Cardiac fibroblast (primary cell): ENCODE data around the gene TRPC4AP.

Experiments used
- DNase-seq, 2 donors: peaks; one replicate each; pipeline versions ENCODE4 v3.0.0 to v3.0.0-alpha.2; 2010; ENCODE audit warnings: low read depth in 2 of 2
- H3K4me3 ChIP-seq, 2 donors: replicated peaks in 1 of 2; 1 replicate in 1 of 2; 2 replicates in 1 of 2; pipeline ENCODE4 v1.5.1; 2011; ENCODE audit warnings: low read depth in 2 of 2, low read length in 2 of 2, mild to moderate bottlenecking in 2 of 2, moderate library complexity in 1 of 2
- TF ChIP-seq, protein P1 (sequence below): IDR thresholded peaks from one replicate; pipeline ENCODE4 v1.5.1; 2011; ENCODE audit warnings: low read depth, mild to moderate bottlenecking, low read length, inconsistent platforms

Gene TRPC4AP

GRCh38 chr20:35131934-35132333 is 39.3 kb upstream of the TRPC4AP start:
- DNase-seq, result no peak
- no peak overlapping the region for H3K4me3 ChIP-seq
- TF ChIP-seq, protein P1, sequence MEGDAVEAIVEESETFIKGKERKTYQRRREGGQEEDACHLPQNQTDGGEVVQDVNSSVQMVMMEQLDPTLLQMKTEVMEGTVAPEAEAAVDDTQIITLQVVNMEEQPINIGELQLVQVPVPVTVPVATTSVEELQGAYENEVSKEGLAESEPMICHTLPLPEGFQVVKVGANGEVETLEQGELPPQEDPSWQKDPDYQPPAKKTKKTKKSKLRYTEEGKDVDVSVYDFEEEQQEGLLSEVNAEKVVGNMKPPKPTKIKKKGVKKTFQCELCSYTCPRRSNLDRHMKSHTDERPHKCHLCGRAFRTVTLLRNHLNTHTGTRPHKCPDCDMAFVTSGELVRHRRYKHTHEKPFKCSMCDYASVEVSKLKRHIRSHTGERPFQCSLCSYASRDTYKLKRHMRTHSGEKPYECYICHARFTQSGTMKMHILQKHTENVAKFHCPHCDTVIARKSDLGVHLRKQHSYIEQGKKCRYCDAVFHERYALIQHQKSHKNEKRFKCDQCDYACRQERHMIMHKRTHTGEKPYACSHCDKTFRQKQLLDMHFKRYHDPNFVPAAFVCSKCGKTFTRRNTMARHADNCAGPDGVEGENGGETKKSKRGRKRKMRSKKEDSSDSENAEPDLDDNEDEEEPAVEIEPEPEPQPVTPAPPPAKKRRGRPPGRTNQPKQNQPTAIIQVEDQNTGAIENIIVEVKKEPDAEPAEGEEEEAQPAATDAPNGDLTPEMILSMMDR, result no peak

- no peak overlapping the region for H3K4me3 ChIP-seq
- TF ChIP-seq, protein P1, result no peak
- peak; percentile 42 to 81 for DNase-seq
Measured at GRCh38 chr20:35129647-35130069, 37.1 kb upstream of the TRPC4AP start.

- TF ChIP-seq, protein P1, result no peak
- H3K4me3 ChIP-seq, result no peak overlapping the region
- no peak for DNase-seq
Measured at GRCh38 chr20:35125753-35126152, 33.1 kb upstream of the TRPC4AP start.

DNA sequence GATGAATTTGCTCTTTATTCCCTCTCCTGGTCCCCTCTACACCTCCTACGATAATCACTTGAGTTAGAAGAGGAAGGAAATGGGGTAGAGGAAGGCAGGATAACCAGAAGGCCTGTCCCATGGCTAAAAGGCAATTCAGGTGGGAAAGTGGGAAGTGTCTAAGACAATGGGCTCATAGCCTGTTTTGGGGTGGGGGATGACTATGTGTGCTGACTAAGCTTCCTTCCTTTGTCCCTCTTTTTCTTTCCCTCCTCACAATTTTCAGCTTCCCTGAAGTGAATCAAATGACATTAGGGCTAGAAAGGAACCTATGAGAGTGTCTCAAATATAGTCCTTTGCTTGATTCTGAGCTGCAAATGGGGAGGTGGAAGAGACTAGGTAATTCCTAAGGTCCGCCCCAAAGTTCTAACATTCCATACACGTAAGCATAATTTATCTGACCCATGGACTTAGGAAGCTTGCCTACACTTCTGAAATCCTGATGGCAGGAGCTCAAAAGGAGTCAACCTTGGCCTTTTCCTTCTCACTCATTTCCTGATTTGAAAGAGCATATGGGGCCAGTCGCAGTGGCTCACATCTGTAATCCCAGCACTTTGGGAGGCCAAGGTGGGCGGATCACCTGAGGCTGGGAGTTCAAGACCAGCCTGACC is 30.3 kb upstream of the TRPC4AP start:
- H3K4me3 ChIP-seq, result no peak overlapping the region
- TF ChIP-seq, protein P1, result no peak
- DNase-seq, result peak; percentile 47 to 53

DNA sequence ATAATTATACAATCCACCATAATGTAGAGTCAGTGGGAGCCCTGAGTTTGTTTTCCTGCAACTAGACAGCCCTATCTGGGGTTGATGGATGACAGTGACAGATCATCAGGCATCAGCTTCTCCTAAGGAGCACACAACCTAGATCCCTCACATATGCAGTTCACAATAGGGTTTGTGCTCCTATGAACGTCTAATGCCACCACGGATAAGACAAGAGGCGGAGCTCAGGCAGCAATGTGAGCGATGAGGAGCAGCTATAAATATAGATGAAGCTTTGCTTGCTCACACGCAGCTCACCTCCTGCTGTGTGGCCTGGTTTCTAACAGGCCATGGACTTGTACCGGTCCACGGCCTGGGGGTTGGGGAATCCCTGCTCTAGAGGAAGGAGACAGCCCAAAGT is 28.6 kb upstream of the TRPC4AP start:
- TF ChIP-seq, protein P1, result no peak
- H3K4me3 ChIP-seq, result no peak overlapping the region
- peak in 1 of 2 donors; percentile 39 for DNase-seq

DNA sequence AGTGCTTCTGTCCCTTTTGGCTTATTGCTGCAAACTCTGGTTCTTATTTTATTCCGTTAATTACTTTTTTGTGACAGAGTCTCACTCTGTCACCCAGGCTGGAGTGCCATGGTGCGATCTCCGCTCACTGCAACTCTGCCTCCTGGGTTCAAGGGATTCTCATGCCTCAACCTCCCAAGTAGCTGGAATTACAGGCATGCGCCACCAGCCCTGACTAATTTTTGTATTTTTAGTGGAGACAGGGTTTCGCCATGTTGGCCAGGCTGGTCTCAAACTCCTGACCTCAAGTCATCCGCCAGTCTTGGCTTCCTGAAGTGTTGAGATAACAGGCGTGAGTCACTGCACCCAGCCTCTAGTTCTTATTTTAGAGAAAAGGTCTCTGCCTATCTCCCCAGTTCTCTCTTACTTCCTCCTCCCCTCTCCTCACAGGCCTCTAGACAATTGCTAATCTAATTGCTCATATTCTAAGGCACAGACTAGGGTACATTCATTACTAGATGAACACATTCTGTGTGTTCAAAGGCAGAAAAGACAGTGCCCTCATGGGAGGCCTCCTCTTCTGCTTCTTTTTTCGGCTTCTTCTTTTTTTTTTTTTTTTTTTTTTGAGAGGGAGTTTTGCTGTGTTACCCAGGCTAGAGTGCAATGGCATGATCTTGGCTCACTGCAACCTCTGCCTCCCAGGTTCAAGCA is 27.6 kb upstream of the TRPC4AP start:
- no peak overlapping the region for H3K4me3 ChIP-seq
- TF ChIP-seq, protein P1, result no peak
- DNase-seq, result peak; percentile 93 to 95
